NCI-H460 (cell line): ENCODE data around the gene TUNAR. TPM values are rescaled to one million over a fixed set of nuclear protein-coding genes. Genes with fewer than 3 reads are reported as not detected.
"Not testable (repeated sequence)": the region's sequence is repeated elsewhere in the genome, so short reads cannot be mapped to it uniquely, and the experiment has no call there.

Source experiments
- DNase-seq: peaks from one replicate; pipeline ENCODE4 v3.0.0-alpha.2; 2016; ENCODE audit warnings: low read depth; ENCODE audit errors: extremely low read depth
- total RNA-seq: library from RNA; depleted of rRNA; stranded (reverse); fragments of >200 nt; shearing (Covaris generic); gene quantifications from 2 replicates; pipeline ENCODE4 v1.2.3, GENCODE V29; 2014; rRNA removed

The TUNAR gene
- total RNA-seq, 1 experiment from 2014 or later = not detected

DNA sequence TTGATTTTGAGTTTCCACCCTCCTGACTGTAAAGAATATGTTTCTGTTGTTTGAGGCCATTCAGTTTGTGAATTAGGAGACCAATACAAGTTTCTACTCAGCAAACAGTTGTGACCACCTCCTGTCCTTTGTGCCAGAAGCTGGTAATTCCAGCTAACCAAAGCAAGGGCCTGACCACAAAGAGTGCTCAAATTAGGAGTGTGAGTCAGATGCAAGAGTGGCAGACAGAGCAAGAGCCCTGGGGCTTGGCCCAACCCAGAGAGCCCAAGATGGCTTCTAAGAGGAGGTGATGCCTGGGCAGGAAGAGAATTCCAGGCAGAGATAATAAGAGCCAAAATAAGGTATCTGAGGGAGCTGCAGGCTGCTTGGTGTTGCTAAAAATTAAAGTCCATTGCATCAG lies 84.8 kb downstream of the TUNAR start:
- no peak for DNase-seq

DNA sequence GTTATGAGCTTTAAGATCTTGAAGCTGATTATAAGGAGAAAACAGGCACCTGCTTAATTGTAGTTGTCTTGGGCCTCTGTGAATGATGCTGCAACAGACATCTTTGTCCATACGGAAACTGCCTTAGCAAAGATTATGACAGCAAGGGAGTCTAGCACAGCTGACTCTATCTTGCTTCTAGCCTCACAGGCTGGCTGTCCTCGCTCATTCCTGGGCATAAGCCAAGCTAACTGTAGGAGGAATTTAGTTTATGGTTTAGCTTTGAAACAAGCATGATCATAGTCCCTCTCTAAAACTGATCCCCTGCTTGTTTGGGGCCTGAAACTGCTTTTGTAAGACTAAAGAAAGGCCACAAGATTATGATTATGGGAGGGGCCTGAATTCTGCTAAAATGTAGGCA lies 88.3 kb downstream of the TUNAR start:
- DNase-seq = no peak

DNA sequence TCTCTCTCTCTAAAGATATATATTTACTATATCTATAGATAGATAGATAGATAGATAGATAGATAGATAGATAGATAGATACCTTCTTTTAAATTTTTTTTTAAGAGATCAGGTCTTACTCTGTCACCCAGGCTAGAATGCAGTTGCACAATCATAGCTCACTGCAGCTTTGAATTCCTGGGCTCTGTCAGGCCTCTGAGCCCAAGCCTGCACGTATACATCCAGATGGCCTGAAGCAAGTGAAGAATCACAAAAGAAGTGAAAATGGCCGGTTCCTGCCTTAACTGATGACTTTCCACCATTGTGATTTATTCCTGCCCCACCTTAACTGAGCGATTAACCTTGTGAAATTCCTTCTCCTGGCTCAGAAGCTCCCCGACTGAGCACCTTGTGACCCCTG lies 91.4 kb downstream of the TUNAR start:
- not testable (repeated sequence) for DNase-seq

Other genes with a start within 250 kb of the TUNAR start
- not detected in 2 replicates for gene TCL1B, start 190.4 kb upstream of the TUNAR start, total RNA-seq
- gene TCL1A, start 162.7 kb upstream of the TUNAR start, total RNA-seq = not detected in 2 replicates
- 0.06 and 0.22 TPM in 2 replicates for gene C14orf132, start 162.5 kb downstream of the TUNAR start, total RNA-seq